Kidney (tissue), 14 donors: Measurements from ENCODE around the gene RPS6KA3. TPM values are rescaled to one million over a fixed set of nuclear protein-coding genes. Genes with fewer than 3 reads are reported as not detected.

Experiments
- DNase-seq, 5 donors: peaks; one replicate each; pipeline ENCODE4 v3.0.0-alpha.2; 2013 to 2020
- FAIRE-seq: peaks from 2 replicates; lab custom pipeline; 2012; peaks lifted over from hg19 to GRCh38; lab: Jason Lieb, UNC
- H3K27ac ChIP-seq, 2 donors: one replicate each; pipeline ENCODE4 v1.7.0; 2013; ENCODE audit warnings: low read depth in 2 of 2, low read length in 2 of 2, inconsistent platforms in 1 of 2
- H3K27me3 ChIP-seq: one replicate; pipeline ENCODE4 v1.7.1; 2013; ENCODE audit warnings: low read length, inconsistent platforms; ENCODE audit not compliant: control insufficient read depth, insufficient read depth
- H3K36me3 ChIP-seq, 3 donors: one replicate each; pipeline versions ENCODE4 v1.7.0 to v1.7.1; 2013; ENCODE audit warnings: low read length in 3 of 3, control low read depth in 1 of 3, inconsistent platforms in 1 of 3; ENCODE audit not compliant: insufficient read depth in 3 of 3, control insufficient read depth in 2 of 3
- H3K4me1 ChIP-seq, 3 donors: one replicate each; pipeline versions ENCODE4 v1.7.0 to v1.7.1; 2013; ENCODE audit warnings: low read length in 3 of 3, inconsistent platforms in 1 of 3, low read depth in 1 of 3; ENCODE audit not compliant: control insufficient read depth in 2 of 3, insufficient read depth in 2 of 3
- H3K4me3 ChIP-seq, 3 donors: one replicate each; pipeline versions ENCODE4 v1.7.0 to v1.8.1; 2013; ENCODE audit warnings: low read length in 3 of 3, control low read depth in 1 of 3, inconsistent platforms in 1 of 3
- H3K9ac ChIP-seq, 3 donors: one replicate each; pipeline versions ENCODE4 v1.7.0 to v1.7.1; 2013; ENCODE audit warnings: low read length in 3 of 3, control low read depth in 1 of 3, inconsistent platforms in 1 of 3
- H3K9me3 ChIP-seq, 3 donors: one replicate each; pipeline versions ENCODE4 v1.7.0 to v1.7.1; 2013; ENCODE audit warnings: low read length in 3 of 3, control low read depth in 1 of 3, inconsistent platforms in 1 of 3; ENCODE audit not compliant: control insufficient read depth in 2 of 3, insufficient read depth in 1 of 3
- CTCF ChIP-seq: IDR thresholded peaks from 3 replicates; pipeline ENCODE4 v1.5.1; 2012; ENCODE audit warnings: mild to moderate bottlenecking, moderate library complexity, borderline replicate concordance; ENCODE audit not compliant: insufficient read depth; ENCODE audit errors: extremely low read depth
- intact Hi-C: fragments of 100-400 bp; cut with DNase I; formaldehyde crosslinking; loops from one replicate; pipeline ENCODE4 v1.11.1; 2022
- polyA plus RNA-seq: library from polyadenylated mRNA; stranded (reverse); fragments of 350-450 nt; fragmentation: Illumina TruSeq; extraction: RNeasy Lipid Tissue Mini Kit (QIAGEN cat#74804); gene quantifications from one replicate; pipeline ENCODE4 v1.2.3, GENCODE V29; 2014; ENCODE audit warnings: low read depth, low replicate concordance; ENCODE audit not compliant: insufficient read depth
- total RNA-seq: library from RNA; stranded (reverse); fragmentation: NEBNext Ultra II Directional; extraction: Animal tissue kit (Norgen Biotek cat#: 25700); gene quantifications from one replicate; pipeline ENCODE4 v1.2.1, GENCODE V29; 2021
- donor health status: control.
- donor health status: control.
- donor health status: control.
- donor health status: control.
- donor health status: control.
- donor health status: DM: yes; HTN: yes; CAD: no.
- donor health status: Normal renal cell carcinoma (clear cell type).

Gene RPS6KA3
- total and polyA plus RNA-seq, 2 donors from 2014 or later: 9.9 to 42.8 TPM

- H3K4me1 ChIP-seq: peaks cover 4 to 6% (median 4%) of the 10 kb centered on the region in 3 donors
- H3K36me3 ChIP-seq: peaks cover 0 to 9% (median 7%) of the 10 kb centered on the region in 3 donors
- intact Hi-C loops: no loop called here
- TF ChIP-seq CTCF: no peak
- no peak overlapping the region for H3K27ac ChIP-seq
- no peak overlapping the region for H3K9ac ChIP-seq
- FAIRE-seq (no peak), DNase-seq (no peak)
- no peaks in the 10 kb centered on the region for H3K9me3 ChIP-seq
- no peak overlapping the region for H3K4me3 ChIP-seq
- H3K27me3 ChIP-seq: no peaks in the 10 kb centered on the region
Measured at GRCh38 chrX:20135944-20136343, 130.8 kb downstream of the RPS6KA3 start.

GRCh38 chrX:20132666-20133065, 134.0 kb downstream of the RPS6KA3 start:
- Histone ChIP-seq H3K27me3 (no peaks in the 10 kb centered on the region), H3K4me1 (no peaks in the 10 kb centered on the region), H3K9me3 (no peaks in the 10 kb centered on the region), H3K4me3 (no peak overlapping the region), H3K9ac (no peak overlapping the region), H3K27ac (no peak overlapping the region), H3K36me3 (peaks cover 0 to 13% (median 9%) of the 10 kb centered on the region in 3 donors)
- no peak for FAIRE-seq
- no peak for TF ChIP-seq CTCF
- DNase-seq: no peak
- intact Hi-C loops: no loop called here

GRCh38 chrX:20130357-20130756, 136.4 kb downstream of the RPS6KA3 start:
- intact Hi-C loops: no loop called here
- H3K4me1 ChIP-seq: no peaks in the 10 kb centered on the region

More at GRCh38 chrX:20130357-20130756, 136.4 kb downstream of the RPS6KA3 start:
- peaks cover 0 to 13% (median 9%) of the 10 kb centered on the region in 3 donors for H3K36me3 ChIP-seq
- H3K4me3 ChIP-seq: no peak overlapping the region
- no peaks in the 10 kb centered on the region for H3K27me3 ChIP-seq
- FAIRE-seq (no peak), DNase-seq (no peak)
- TF ChIP-seq CTCF: no peak
- no peak overlapping the region for H3K27ac ChIP-seq
- no peaks in the 10 kb centered on the region for H3K9me3 ChIP-seq
- no peak overlapping the region for H3K9ac ChIP-seq
